NOMO-1 treated with DMSO at 0.1 percent for 48 hours (cell line): ENCODE data around the gene SLC25A22.

Source experiments
- DNase-seq: peaks from one replicate; lab custom pipeline; 2025; ENCODE audit not compliant: unreplicated experiment; lab: John Stamatoyannopoulos, UW

Gene SLC25A22

GRCh38 chr11:823441-824291, 25.6 kb upstream of the SLC25A22 start:
- no peak for DNase-seq

GRCh38 chr11:821512-822371, 23.7 kb upstream of the SLC25A22 start:
- peak; percentile 46 for DNase-seq

- DNase-seq: peak; percentile 25
Measured at GRCh38 chr11:820655-821511, 22.8 kb upstream of the SLC25A22 start.

- DNase-seq: peak; percentile 92
Measured at GRCh38 chr11:819943-820649, 22.0 kb upstream of the SLC25A22 start.

- peak; percentile 88 for DNase-seq
Measured at GRCh38 chr11:819129-819931, 21.2 kb upstream of the SLC25A22 start.

- no peak for DNase-seq
Measured at GRCh38 chr11:818396-819128, 20.5 kb upstream of the SLC25A22 start, which contains the start of gene PNPLA2. PNPLA2 (plus strand) TSS chr11:818914; CDS start chr11:819719, 805 bp downstream.

- DNase-seq: no peak
Measured at GRCh38 chr11:816433-816779, 18.3 kb upstream of the SLC25A22 start.

GRCh38 chr11:815675-816432, 17.8 kb upstream of the SLC25A22 start:
- no peak for DNase-seq

- no peak for DNase-seq
Measured at GRCh38 chr11:813456-814096, 15.5 kb upstream of the SLC25A22 start.

GRCh38 chr11:813072-813455, 15.0 kb upstream of the SLC25A22 start:
- DNase-seq: no peak

- DNase-seq: no peak
Measured at GRCh38 chr11:812390-812789, 14.3 kb upstream of the SLC25A22 start.

GRCh38 chr11:811446-812245, 13.6 kb upstream of the SLC25A22 start:
- DNase-seq: no peak

- no peak for DNase-seq
Measured at GRCh38 chr11:810040-810567, 12.0 kb upstream of the SLC25A22 start.

GRCh38 chr11:809287-810039, 11.4 kb upstream of the SLC25A22 start, which contains the start of gene RPLP2:
RPLP2 (plus strand) TSS chr11:809967; CDS start chr11:810235, 268 bp downstream.
- DNase-seq: peak; percentile 92

GRCh38 chr11:808427-809286, 10.6 kb upstream of the SLC25A22 start:
- DNase-seq: peak; percentile 37
